ENCODE data around the gene PPP1R2. TPM values are rescaled to one million over a fixed set of nuclear protein-coding genes. Genes with fewer than 3 reads are reported as not detected.

The PPP1R2 gene
- total and polyA plus RNA-seq, 4 donors, result 31.3 to 55.4 (median 51.5) TPM

- Histone ChIP-seq H3K36me3 (ENCODE audit: control insufficient read depth in 1 of 2, insufficient read depth in 2 of 2, low read length in 1 of 2) (no peaks in the 10 kb centered on the region), H3K27ac (ENCODE audit: low read depth in 1 of 2, low read length in 2 of 2) (no peak overlapping the region), H3K27me3 (ENCODE audit: control insufficient read depth in 1 of 2, insufficient read depth in 2 of 2, low read length in 1 of 2) (no peaks in the 10 kb centered on the region), H3K4me3 (ENCODE audit: low read length in 2 of 2) (no peak overlapping the region), H3K9me3 (ENCODE audit: control insufficient read depth, low read length) (no peaks in the 10 kb centered on the region), H3K4me1 (ENCODE audit: control insufficient read depth in 1 of 2, insufficient read depth in 2 of 2, low read length in 2 of 2) (peaks cover 0 to 4% of the 10 kb centered on the region in 2 donors)
- intact Hi-C loops (cut with DNase I), result no loop called here
- DNase-seq (no peak), ATAC-seq (ENCODE audit: low FRiP score) (no peak)
Observed at GRCh38 chr3:195548501-195548900, 5.4 kb upstream of the PPP1R2 start.

GRCh38 chr3:195548006-195548405 lies 4.9 kb upstream of the PPP1R2 start:
- H3K27me3 ChIP-seq (ENCODE audit: control insufficient read depth in 1 of 2, insufficient read depth in 2 of 2, low read length in 1 of 2), result no peaks in the 10 kb centered on the region
- H3K4me3 ChIP-seq (ENCODE audit: low read length in 2 of 2), result no peak overlapping the region
- no peak overlapping the region for H3K27ac ChIP-seq (ENCODE audit: low read depth in 1 of 2, low read length in 2 of 2)
- no peak for ATAC-seq (ENCODE audit: low FRiP score)
- peaks cover 0 to 4% of the 10 kb centered on the region in 2 donors for H3K4me1 ChIP-seq (ENCODE audit: control insufficient read depth in 1 of 2, insufficient read depth in 2 of 2, low read length in 2 of 2)
- no peaks in the 10 kb centered on the region for H3K9me3 ChIP-seq (ENCODE audit: control insufficient read depth, low read length)
- H3K36me3 ChIP-seq (ENCODE audit: control insufficient read depth in 1 of 2, insufficient read depth in 2 of 2, low read length in 1 of 2), result no peaks in the 10 kb centered on the region
- DNase-seq, result no peak
- intact Hi-C loops (cut with DNase I), result no loop called here
- WGBS, 2 donors, result 93 to 95% methylated on average over 8 of the region's 8 CpGs

- peak; percentile 55 for ATAC-seq (ENCODE audit: low FRiP score)
- peak; percentile 85 to 88 for DNase-seq
Observed at GRCh38 chr3:195546130-195546560, 3.0 kb upstream of the PPP1R2 start.

GRCh38 chr3:195544634-195545033 lies 1.5 kb upstream of the PPP1R2 start:
- Histone ChIP-seq H3K36me3 (ENCODE audit: control insufficient read depth in 1 of 2, insufficient read depth in 2 of 2, low read length in 1 of 2) (no peaks in the 10 kb centered on the region), H3K27ac (ENCODE audit: low read depth in 1 of 2, low read length in 2 of 2) (peak overlapping the region in 1 of 2 donors; percentile 20), H3K4me1 (ENCODE audit: control insufficient read depth in 1 of 2, insufficient read depth in 2 of 2, low read length in 2 of 2) (peaks cover 0 to 10% of the 10 kb centered on the region in 2 donors), H3K27me3 (ENCODE audit: control insufficient read depth in 1 of 2, insufficient read depth in 2 of 2, low read length in 1 of 2) (no peaks in the 10 kb centered on the region), H3K4me3 (ENCODE audit: low read length in 2 of 2) (no peak overlapping the region), H3K9me3 (ENCODE audit: control insufficient read depth, low read length) (no peaks in the 10 kb centered on the region)
- ATAC-seq (ENCODE audit: low FRiP score), result peak; percentile 27
- WGBS, 2 donors, result 33 to 48% methylated on average over 3 of the region's 3 CpGs
- DNase-seq, result peak; percentile 76 to 82
- intact Hi-C loops (cut with DNase I), result loop anchor here in 1 of 2 donors (5.0 kb wide), 1 partner anchor 102 kb away; the partner anchor contains the start of gene ACAP2

More at GRCh38 chr3:195546130-195546560, 3.0 kb upstream of the PPP1R2 start:
- H3K4me3 ChIP-seq (ENCODE audit: low read length in 2 of 2), result peak overlapping the region in 1 of 2 donors; percentile 23
- peak overlapping the region; percentile 35 to 71 for H3K27ac ChIP-seq (ENCODE audit: low read depth in 1 of 2, low read length in 2 of 2)
- intact Hi-C loops (cut with DNase I), result no loop called here
- WGBS, 2 donors, result 0 to 4% methylated on average over 4 of the region's 4 CpGs
- H3K4me1 ChIP-seq (ENCODE audit: control insufficient read depth in 1 of 2, insufficient read depth in 2 of 2, low read length in 2 of 2), result peaks cover 0 to 4% of the 10 kb centered on the region in 2 donors
- H3K36me3 ChIP-seq (ENCODE audit: control insufficient read depth in 1 of 2, insufficient read depth in 2 of 2, low read length in 1 of 2), result no peaks in the 10 kb centered on the region
- H3K27me3 ChIP-seq (ENCODE audit: control insufficient read depth in 1 of 2, insufficient read depth in 2 of 2, low read length in 1 of 2), result no peaks in the 10 kb centered on the region
- H3K9me3 ChIP-seq (ENCODE audit: control insufficient read depth, low read length), result no peaks in the 10 kb centered on the region

- H3K4me3 ChIP-seq (ENCODE audit: low read length in 2 of 2), result no peak overlapping the region
- H3K27ac ChIP-seq (ENCODE audit: low read depth in 1 of 2, low read length in 2 of 2), result peak overlapping the region in 1 of 2 donors; percentile 3
- intact Hi-C loops (cut with DNase I), result loop anchor here in 1 of 2 donors (5.0 kb wide), 1 partner anchor 102 kb away; the partner anchor contains the start of gene ACAP2
- peaks cover 0 to 10% of the 10 kb centered on the region in 2 donors for H3K4me1 ChIP-seq (ENCODE audit: control insufficient read depth in 1 of 2, insufficient read depth in 2 of 2, low read length in 2 of 2)
- ATAC-seq (ENCODE audit: low FRiP score) (no peak), DNase-seq (no peak)
- WGBS, 2 donors, result 72 to 81% methylated on average over 4 of the region's 4 CpGs
- H3K27me3 ChIP-seq (ENCODE audit: control insufficient read depth in 1 of 2, insufficient read depth in 2 of 2, low read length in 1 of 2), result no peaks in the 10 kb centered on the region
- no peaks in the 10 kb centered on the region for H3K9me3 ChIP-seq (ENCODE audit: control insufficient read depth, low read length)
- no peaks in the 10 kb centered on the region for H3K36me3 ChIP-seq (ENCODE audit: control insufficient read depth in 1 of 2, insufficient read depth in 2 of 2, low read length in 1 of 2)
Observed at GRCh38 chr3:195544230-195544536, 1.1 kb upstream of the PPP1R2 start.

- Histone ChIP-seq H3K9me3 (ENCODE audit: control insufficient read depth, low read length) (no peaks in the 10 kb centered on the region), H3K4me1 (ENCODE audit: control insufficient read depth in 1 of 2, insufficient read depth in 2 of 2, low read length in 2 of 2) (peaks cover 0 to 10% of the 10 kb centered on the region in 2 donors), H3K4me3 (ENCODE audit: low read length in 2 of 2) (peak overlapping the region; percentile 20 to 94), H3K27me3 (ENCODE audit: control insufficient read depth in 1 of 2, insufficient read depth in 2 of 2, low read length in 1 of 2) (no peaks in the 10 kb centered on the region), H3K27ac (ENCODE audit: low read depth in 1 of 2, low read length in 2 of 2) (peak overlapping the region in 1 of 2 donors; percentile 23), H3K36me3 (ENCODE audit: control insufficient read depth in 1 of 2, insufficient read depth in 2 of 2, low read length in 1 of 2) (no peaks in the 10 kb centered on the region)
- DNase-seq (peak in 1 of 2 donors; percentile 54), ATAC-seq (ENCODE audit: low FRiP score) (peak; percentile 6)
- intact Hi-C loops (cut with DNase I), result loop anchor here in 1 of 2 donors (5.0 kb wide), 1 partner anchor 101 kb away; the partner anchor contains the start of gene ACAP2
- 20 to 21% methylated on average over 38 of the region's 38 CpGs for WGBS, 2 donors
Observed at GRCh38 chr3:195543500-195544229, 540 bp upstream of the PPP1R2 start.

GRCh38 chr3:195542316-195542697 lies 818 bp downstream of the PPP1R2 start:
- Histone ChIP-seq H3K27ac (ENCODE audit: low read depth in 1 of 2, low read length in 2 of 2) (no peak overlapping the region), H3K27me3 (ENCODE audit: control insufficient read depth in 1 of 2, insufficient read depth in 2 of 2, low read length in 1 of 2) (no peaks in the 10 kb centered on the region), H3K36me3 (ENCODE audit: control insufficient read depth in 1 of 2, insufficient read depth in 2 of 2, low read length in 1 of 2) (no peaks in the 10 kb centered on the region), H3K9me3 (ENCODE audit: control insufficient read depth, low read length) (no peaks in the 10 kb centered on the region), H3K4me1 (ENCODE audit: control insufficient read depth in 1 of 2, insufficient read depth in 2 of 2, low read length in 2 of 2) (peaks cover 0 to 10% of the 10 kb centered on the region in 2 donors), H3K4me3 (ENCODE audit: low read length in 2 of 2) (peak overlapping the region; percentile 80 to 94)
- DNase-seq (no peak), ATAC-seq (ENCODE audit: low FRiP score) (no peak)
- 0% methylated on average over 5 of the region's 5 CpGs for WGBS, 2 donors
- intact Hi-C loops (cut with DNase I), result loop anchor here in 1 of 2 donors (5.0 kb wide), 1 partner anchor 100 kb away; the partner anchor contains the start of gene ACAP2

GRCh38 chr3:195540511-195540910 lies 2.6 kb downstream of the PPP1R2 start:
- no peak for ATAC-seq (ENCODE audit: low FRiP score)
- WGBS, 2 donors, result 65 to 73% methylated on average over 6 of the region's 6 CpGs

GRCh38 chr3:195540027-195540426 lies 3.1 kb downstream of the PPP1R2 start:
- intact Hi-C loops (cut with DNase I), result loop anchor here in 1 of 2 donors (5.0 kb wide), 1 partner anchor 98 kb away; the partner anchor contains the start of gene ACAP2
- 79 to 82% methylated on average over 8 of the region's 8 CpGs for WGBS, 2 donors
- DNase-seq, result no peak
- H3K36me3 ChIP-seq (ENCODE audit: control insufficient read depth in 1 of 2, insufficient read depth in 2 of 2, low read length in 1 of 2), result no peaks in the 10 kb centered on the region
- no peak overlapping the region for H3K4me3 ChIP-seq (ENCODE audit: low read length in 2 of 2)
- no peaks in the 10 kb centered on the region for H3K9me3 ChIP-seq (ENCODE audit: control insufficient read depth, low read length)
- H3K27ac ChIP-seq (ENCODE audit: low read depth in 1 of 2, low read length in 2 of 2), result no peak overlapping the region
- H3K27me3 ChIP-seq (ENCODE audit: control insufficient read depth in 1 of 2, insufficient read depth in 2 of 2, low read length in 1 of 2), result no peaks in the 10 kb centered on the region
- ATAC-seq (ENCODE audit: low FRiP score), result no peak
- peaks cover 2 to 6% of the 10 kb centered on the region in 2 donors for H3K4me1 ChIP-seq (ENCODE audit: control insufficient read depth in 1 of 2, insufficient read depth in 2 of 2, low read length in 2 of 2)

More at GRCh38 chr3:195540511-195540910, 2.6 kb downstream of the PPP1R2 start:
- H3K4me3 ChIP-seq (ENCODE audit: low read length in 2 of 2), result no peak overlapping the region
- H3K27me3 ChIP-seq (ENCODE audit: control insufficient read depth in 1 of 2, insufficient read depth in 2 of 2, low read length in 1 of 2), result no peaks in the 10 kb centered on the region
- no peaks in the 10 kb centered on the region for H3K36me3 ChIP-seq (ENCODE audit: control insufficient read depth in 1 of 2, insufficient read depth in 2 of 2, low read length in 1 of 2)
- H3K4me1 ChIP-seq (ENCODE audit: control insufficient read depth in 1 of 2, insufficient read depth in 2 of 2, low read length in 2 of 2), result peaks cover 2 to 6% of the 10 kb centered on the region in 2 donors
- intact Hi-C loops (cut with DNase I), result loop anchor here in 1 of 2 donors (5.0 kb wide), 1 partner anchor 98 kb away; the partner anchor contains the start of gene ACAP2
- H3K9me3 ChIP-seq (ENCODE audit: control insufficient read depth, low read length), result no peaks in the 10 kb centered on the region
- DNase-seq, result no peak
- H3K27ac ChIP-seq (ENCODE audit: low read depth in 1 of 2, low read length in 2 of 2), result no peak overlapping the region

All from aorta (tissue), 5 donors.